ENCODE data around the gene PTK7.

DNA sequence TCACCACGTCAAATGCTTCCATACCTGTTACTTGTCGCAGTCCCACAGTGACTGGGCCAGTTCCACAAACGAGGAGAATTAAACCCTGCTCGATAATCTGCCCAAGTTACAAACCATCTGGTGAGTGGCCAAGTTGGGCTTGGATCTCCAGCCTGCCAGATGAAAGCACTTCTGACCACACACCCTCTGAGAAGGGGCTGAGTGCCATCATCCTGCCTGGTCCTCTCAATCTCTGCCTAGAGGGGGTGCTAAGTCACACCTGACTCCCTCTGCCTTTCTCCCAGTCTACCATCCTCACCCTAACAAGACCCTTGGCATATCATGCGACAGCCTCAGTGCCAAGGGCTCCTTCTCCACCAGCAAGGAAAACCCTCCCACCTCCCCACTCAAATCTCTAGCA, 38.9 kb upstream of the PTK7 start:
- TF ChIP-seq, protein P1, sequence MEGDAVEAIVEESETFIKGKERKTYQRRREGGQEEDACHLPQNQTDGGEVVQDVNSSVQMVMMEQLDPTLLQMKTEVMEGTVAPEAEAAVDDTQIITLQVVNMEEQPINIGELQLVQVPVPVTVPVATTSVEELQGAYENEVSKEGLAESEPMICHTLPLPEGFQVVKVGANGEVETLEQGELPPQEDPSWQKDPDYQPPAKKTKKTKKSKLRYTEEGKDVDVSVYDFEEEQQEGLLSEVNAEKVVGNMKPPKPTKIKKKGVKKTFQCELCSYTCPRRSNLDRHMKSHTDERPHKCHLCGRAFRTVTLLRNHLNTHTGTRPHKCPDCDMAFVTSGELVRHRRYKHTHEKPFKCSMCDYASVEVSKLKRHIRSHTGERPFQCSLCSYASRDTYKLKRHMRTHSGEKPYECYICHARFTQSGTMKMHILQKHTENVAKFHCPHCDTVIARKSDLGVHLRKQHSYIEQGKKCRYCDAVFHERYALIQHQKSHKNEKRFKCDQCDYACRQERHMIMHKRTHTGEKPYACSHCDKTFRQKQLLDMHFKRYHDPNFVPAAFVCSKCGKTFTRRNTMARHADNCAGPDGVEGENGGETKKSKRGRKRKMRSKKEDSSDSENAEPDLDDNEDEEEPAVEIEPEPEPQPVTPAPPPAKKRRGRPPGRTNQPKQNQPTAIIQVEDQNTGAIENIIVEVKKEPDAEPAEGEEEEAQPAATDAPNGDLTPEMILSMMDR (IDR thresholded peaks at IDR 0.05), result no peak
- TF ChIP-seq EZH2 (IDR thresholded peaks at IDR 0.05; ENCODE audit: borderline replicate concordance, insufficient read depth, low read depth, low read length, poor library complexity, severe bottlenecking), result no peak
